ENCODE results near the gene CHMP4B. TPM values are rescaled to one million over a fixed set of nuclear protein-coding genes. Genes with fewer than 3 reads are reported as not detected.

CHMP4B gene
- total RNA-seq, 1 experiment from 2014 or later = 87.5 TPM

GRCh38 chr20:33781133-33781532 is 30.0 kb upstream of the CHMP4B start:
- Histone ChIP-seq H3K9me3 (ENCODE audit: control insufficient read depth, insufficient read depth, low read depth, low read length) (no peaks in the 10 kb centered on the region), H3K27ac (ENCODE audit: low read length) (no peak overlapping the region), H3K4me1 (ENCODE audit: control insufficient read depth, insufficient read depth, low read length) (no peaks in the 10 kb centered on the region), H3K27me3 (ENCODE audit: control insufficient read depth, insufficient read depth, low read length) (no peaks in the 10 kb centered on the region), H3K4me3 (ENCODE audit: low read depth in 2 of 2, low read length in 2 of 2) (no peak overlapping the region), H3K36me3 (ENCODE audit: control insufficient read depth, insufficient read depth, low read length) (no peaks in the 10 kb centered on the region)
- ATAC-seq (no peak), DNase-seq (ENCODE audit: low read depth, low spot score) (no peak)
- intact Hi-C loops (cut with micrococcal nuclease; ENCODE audit: unreplicated experiment) (no loop called here), in situ Hi-C loops (cut with HindIII; ENCODE audit: low pct_unique_long_range_greater_than_20kb, low sequenced_read_pairs) (no loop called here)
- no TSS peak for BruUV-seq (replicated peaks)
- no peak for TF ChIP-seq TCF7L2 (IDR thresholded peaks at IDR 0.05; ENCODE audit: low read depth, low read length)
- TF ChIP-seq CTCF (IDR thresholded peaks at IDR 0.05) = no peak
- no peak for TF ChIP-seq SIN3A (IDR thresholded peaks at IDR 0.05; ENCODE audit: borderline replicate concordance, insufficient read depth, low read depth, low read length)
- no peak for TF ChIP-seq POLR2AphosphoS5 (IDR thresholded peaks at IDR 0.05; ENCODE audit: low read depth, low read length)
- TF ChIP-seq REST (IDR thresholded peaks at IDR 0.05; ENCODE audit: insufficient read depth in 1 of 2, low read depth in 2 of 2, low read length in 1 of 2) = no peak
- ChIA-PET CTCF (interaction anchor here (0.7 kb wide), 1 partner anchor 1314 kb away, joined by 13 read pairs; no protein-coding TSS in a partner anchor), POLR2A (no interaction called here)

- in situ Hi-C loops (cut with HindIII; ENCODE audit: low pct_unique_long_range_greater_than_20kb, low sequenced_read_pairs) = no loop called here
- intact Hi-C loops (cut with micrococcal nuclease; ENCODE audit: unreplicated experiment) = no loop called here
- Histone ChIP-seq H3K27ac (ENCODE audit: low read length) (no peak overlapping the region), H3K9me3 (ENCODE audit: control insufficient read depth, insufficient read depth, low read depth, low read length) (no peaks in the 10 kb centered on the region), H3K36me3 (ENCODE audit: control insufficient read depth, insufficient read depth, low read length) (no peaks in the 10 kb centered on the region), H3K27me3 (ENCODE audit: control insufficient read depth, insufficient read depth, low read length) (no peaks in the 10 kb centered on the region), H3K4me1 (ENCODE audit: control insufficient read depth, insufficient read depth, low read length) (no peaks in the 10 kb centered on the region), H3K4me3 (ENCODE audit: low read depth in 2 of 2, low read length in 2 of 2) (no peak overlapping the region)
- TF ChIP-seq SIN3A (IDR thresholded peaks at IDR 0.05; ENCODE audit: borderline replicate concordance, insufficient read depth, low read depth, low read length) (no peak), POLR2AphosphoS5 (IDR thresholded peaks at IDR 0.05; ENCODE audit: low read depth, low read length) (no peak), TCF7L2 (IDR thresholded peaks at IDR 0.05; ENCODE audit: low read depth, low read length) (no peak), REST (IDR thresholded peaks at IDR 0.05; ENCODE audit: insufficient read depth in 1 of 2, low read depth in 2 of 2, low read length in 1 of 2) (no peak), CTCF (IDR thresholded peaks at IDR 0.05) (no peak)
- POLR2A ChIA-PET = interaction anchor here (0.5 to 0.6 kb wide), 2 partner anchors 18 to 1491 kb away, joined by 4 to 14 read pairs; no protein-coding TSS in a partner anchor
- CTCF ChIA-PET = no interaction called here
- ATAC-seq = no peak
- BruUV-seq (replicated peaks) = no TSS peak
- no peak for DNase-seq (ENCODE audit: low read depth, low spot score)
These were observed 29.2 kb upstream of the CHMP4B start for GRCh38 chr20:33781945-33782344.
